Peyer's patch (tissue), 4 donors: Measurements from ENCODE around the gene CSAD.

Experiments
- CTCF ChIP-seq, 6 experiments: fragments of 450-650 bp in 4 of 6; fragments of 200-600 bp in 2 of 6; sonication (generic) in 1 of 6; IDR thresholded peaks; one replicate each; pipeline ENCODE4 v1.5.1; 2017 to 2019; ENCODE audit warnings: antibody characterized with exemption in 6 of 6, mild to moderate bottlenecking in 3 of 6, moderate library complexity in 1 of 6
- POLR2A ChIP-seq, 2 donors: fragments of 450-650 bp; IDR thresholded peaks; one replicate each; pipeline ENCODE4 v1.5.1; 2017; ENCODE audit warnings: antibody characterized with exemption in 2 of 2, mild to moderate bottlenecking in 2 of 2, moderate library complexity in 2 of 2

GRCh38 chr12:53185582-53186153 is 4.9 kb upstream of the CSAD start:
- TF ChIP-seq CTCF (IDR thresholded peaks at IDR 0.05) (no peak), POLR2A (IDR thresholded peaks at IDR 0.05) (no peak)
